Activated naive CD4-positive, alpha-beta T cell treated with anti-CD3 and anti-CD28 coated beads, Interleukin-2, amount 50 U/mL, for 72 hours (primary cell): Measurements from ENCODE around the gene INPP5F. TPM values are rescaled to one million over a fixed set of nuclear protein-coding genes. Genes with fewer than 3 reads are reported as not detected.
"Not testable (repeated sequence)": the region's sequence is repeated elsewhere in the genome, so short reads cannot be mapped to it uniquely, and the experiment has no call there.

Experiments
- ATAC-seq, 2 donors: fragments of 150-1000 bp; cut with Tn5 transposase; 2 replicates each; pipeline ENCODE4 v1.10.0; 2021; ENCODE audit warnings: mild to moderate bottlenecking in 2 of 2, moderate library complexity in 2 of 2
- DNase-seq, 2 donors: peaks; one replicate each; pipeline ENCODE4 v3.0.0; 2021 to 2022; ENCODE audit warnings: low spot score in 2 of 2
- H3K27ac Mint-ChIP-seq, 2 donors: one replicate each; pipeline ENCODE4 v1.8.0; 2022; ENCODE audit warnings: mild to moderate bottlenecking in 2 of 2, mixed read lengths in 2 of 2
- H3K36me3 Mint-ChIP-seq, 2 donors: one replicate each; pipeline ENCODE4 v1.8.0; 2022; ENCODE audit warnings: mixed read lengths in 2 of 2
- H3K9me3 Mint-ChIP-seq, 2 donors: one replicate each; pipeline ENCODE4 v1.8.0; 2022; ENCODE audit warnings: mixed read lengths in 2 of 2
- total RNA-seq, 2 donors: library from RNA; stranded (reverse); gene quantifications; one replicate each; pipeline ENCODE4 v1.2.3, GENCODE V29; 2022

INPP5F gene
- total RNA-seq, 2 donors from 2014 or later: 23.0 to 27.3 TPM

DNA sequence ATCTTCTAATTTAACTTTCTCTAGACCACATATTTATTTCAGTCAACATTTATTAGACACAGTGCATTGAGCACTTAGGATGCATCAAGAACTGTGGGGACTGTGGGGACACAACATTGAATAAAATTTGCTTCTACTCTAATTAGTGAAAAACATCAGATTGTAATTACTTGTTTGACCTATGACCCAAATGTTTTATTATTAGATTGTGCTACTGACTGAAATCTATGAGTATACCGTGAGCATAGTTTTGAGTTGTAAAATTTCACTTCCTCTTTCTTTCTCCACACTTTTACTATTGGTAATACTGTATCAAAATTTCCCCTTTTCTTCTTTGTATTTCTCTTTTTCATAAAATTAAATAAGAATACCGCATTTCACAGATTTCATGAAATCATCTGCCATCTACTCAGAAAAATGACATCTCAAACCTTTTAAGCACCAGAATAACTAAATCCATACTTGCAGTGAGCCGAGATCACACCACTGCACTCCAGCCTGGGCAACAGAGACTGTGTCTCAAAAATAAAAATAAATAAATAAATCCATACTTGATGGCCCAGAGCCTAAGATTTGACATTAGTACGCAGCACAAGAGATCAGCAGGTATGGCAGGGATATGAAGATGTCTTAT lies 25.4 kb upstream of the INPP5F start:
- Mint-ChIP-seq H3K27ac (peak overlapping the region in 1 of 2 donors; percentile 81), H3K36me3 (peaks cover 4 to 33% of the 10 kb centered on the region in 2 donors), H3K9me3 (peaks cover 5 to 27% of the 10 kb centered on the region in 2 donors)
- DNase-seq: no peak
- no peak for ATAC-seq

DNA sequence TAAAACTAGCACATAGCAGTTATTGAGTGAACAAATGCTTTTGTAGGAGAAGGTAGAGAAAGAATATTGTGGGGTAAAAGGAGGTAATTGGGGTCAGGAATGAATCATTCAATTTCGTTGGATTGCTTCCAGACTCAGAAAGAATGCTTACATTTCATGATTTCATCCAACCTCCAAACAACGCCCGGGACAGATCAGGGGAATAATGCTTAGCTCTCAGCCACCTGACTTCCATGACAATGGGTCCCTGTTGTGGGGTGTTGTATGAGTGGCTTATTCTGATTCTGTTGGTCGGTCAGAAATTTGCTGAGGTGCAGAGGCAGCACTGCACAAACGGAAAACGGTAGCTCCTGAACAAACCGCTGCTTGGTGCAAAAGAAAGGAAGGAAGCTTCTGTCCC lies 24.0 kb upstream of the INPP5F start:
- Mint-ChIP-seq H3K36me3 (peaks cover 9 to 48% of the 10 kb centered on the region in 2 donors), H3K27ac (peak overlapping the region; percentile 81 to 97), H3K9me3 (peaks cover 13 to 33% of the 10 kb centered on the region in 2 donors)
- no peak for ATAC-seq
- no peak for DNase-seq

DNA sequence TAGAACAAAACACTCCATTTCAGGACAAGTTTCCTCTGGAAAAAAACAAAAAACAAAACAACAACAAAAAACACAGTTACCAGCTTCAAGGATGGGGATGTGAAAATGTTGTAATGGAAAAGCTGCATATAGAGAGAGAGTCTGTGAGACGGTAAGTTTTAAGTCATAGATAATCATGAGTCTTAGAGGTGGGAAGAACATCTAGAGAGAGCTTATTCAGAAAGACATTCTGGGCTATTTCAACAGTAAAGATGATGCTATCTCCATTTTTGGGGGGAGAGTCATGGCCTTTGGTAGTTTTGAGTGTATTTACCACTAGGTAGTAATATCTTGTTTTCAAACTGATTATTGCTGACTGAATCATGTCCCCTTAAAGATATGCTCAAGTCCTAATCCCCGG lies 23.3 kb upstream of the INPP5F start:
- H3K27ac Mint-ChIP-seq: peak overlapping the region; percentile 81 to 97
- H3K36me3 Mint-ChIP-seq: peaks cover 14 to 55% of the 10 kb centered on the region in 2 donors
- DNase-seq: no peak
- H3K9me3 Mint-ChIP-seq: peaks cover 18 to 40% of the 10 kb centered on the region in 2 donors
- peak; percentile 42 to 70 for ATAC-seq

DNA sequence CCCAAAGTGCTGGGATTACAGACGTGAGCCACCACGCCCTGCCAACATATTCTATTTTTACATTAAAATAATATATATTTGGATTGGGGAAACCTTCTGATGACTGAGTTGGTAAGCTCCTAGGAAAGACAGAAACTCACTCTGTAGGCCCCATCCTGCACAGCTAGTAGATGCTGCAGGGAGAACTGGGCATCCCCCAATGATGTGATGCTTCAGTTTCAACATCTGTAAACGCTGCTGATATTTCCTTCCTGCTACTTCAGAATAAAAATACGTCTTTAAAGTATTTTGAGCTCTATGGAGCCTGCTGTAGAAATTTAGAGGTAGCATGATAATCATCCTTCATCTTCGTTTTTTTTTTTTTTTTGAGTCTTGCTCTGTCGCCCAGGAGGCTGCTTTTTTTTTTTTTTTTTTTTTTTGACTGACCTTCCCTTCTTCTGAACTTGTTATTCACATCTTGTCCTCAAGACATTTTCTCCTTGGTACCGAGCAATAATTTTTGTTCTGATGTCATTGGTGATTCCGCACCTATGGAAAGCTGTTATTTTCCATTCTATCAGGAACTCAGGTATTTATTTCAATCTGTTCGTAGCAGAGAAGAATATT lies 21.8 kb upstream of the INPP5F start:
- H3K27ac Mint-ChIP-seq: peak overlapping the region; percentile 100
- peaks cover 22 to 46% of the 10 kb centered on the region in 2 donors for H3K9me3 Mint-ChIP-seq
- DNase-seq: no peak
- peaks cover 18 to 69% of the 10 kb centered on the region in 2 donors for H3K36me3 Mint-ChIP-seq
- no peak for ATAC-seq

DNA sequence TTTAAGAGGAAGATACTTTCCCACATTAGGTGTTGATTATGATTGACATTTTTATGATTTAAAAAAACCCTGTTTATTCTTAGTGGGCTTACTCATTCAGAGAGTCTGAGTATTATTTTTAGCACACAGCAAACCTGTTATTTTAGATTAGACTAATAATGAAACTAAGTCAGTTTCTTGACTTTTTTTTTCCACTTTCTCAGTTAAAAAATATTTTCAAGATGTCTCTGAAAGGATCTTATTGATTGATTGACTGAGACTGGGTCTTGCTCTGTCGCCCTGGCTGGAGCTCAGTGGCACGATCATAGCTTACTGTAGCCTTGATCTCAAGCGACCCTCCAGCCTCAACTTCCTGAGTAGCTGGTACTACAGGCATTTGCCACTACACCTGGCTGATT lies 20.4 kb upstream of the INPP5F start:
- ATAC-seq: peak; percentile 48 to 61
- H3K27ac Mint-ChIP-seq: peak overlapping the region; percentile 100
- peaks cover 22 to 57% of the 10 kb centered on the region in 2 donors for H3K9me3 Mint-ChIP-seq
- peaks cover 26 to 83% of the 10 kb centered on the region in 2 donors for H3K36me3 Mint-ChIP-seq
- no peak for DNase-seq

DNA sequence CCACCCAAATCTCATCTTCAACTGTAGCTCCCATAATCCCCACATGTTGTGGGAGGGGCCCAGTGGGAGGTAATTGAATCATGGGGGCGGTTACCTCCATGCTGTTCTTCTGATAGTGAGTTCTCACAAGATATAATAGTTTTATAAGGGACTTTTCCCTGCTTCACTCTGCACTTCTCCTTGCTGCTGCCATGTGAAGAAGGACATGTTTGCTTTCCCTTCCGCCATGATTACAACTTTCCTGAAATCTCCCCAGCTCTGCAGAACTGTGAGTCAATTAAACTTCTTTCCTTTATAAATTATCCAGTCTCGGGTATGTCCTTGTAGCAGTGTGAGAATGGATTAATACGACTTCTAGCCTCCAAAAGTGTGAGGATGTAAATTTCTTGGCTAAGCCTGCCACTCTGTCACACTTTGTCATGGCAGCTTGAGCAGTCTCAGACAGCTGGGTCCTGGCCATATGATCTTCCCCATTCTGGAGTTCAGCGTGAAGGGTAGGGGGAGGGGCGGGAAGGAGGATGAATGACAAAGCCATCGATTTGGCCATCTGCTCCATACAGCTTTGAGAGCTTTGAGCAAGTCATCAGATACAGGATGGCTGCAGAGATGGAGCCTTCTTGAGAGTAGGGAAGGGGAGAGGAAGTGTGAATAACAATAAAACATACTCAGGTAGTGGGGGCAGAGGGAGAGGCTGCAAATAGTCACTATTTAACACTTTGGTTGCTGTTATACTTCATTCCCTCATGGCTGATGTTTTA lies 19.1 kb upstream of the INPP5F start:
- peaks cover 25 to 55% of the 10 kb centered on the region in 2 donors for H3K9me3 Mint-ChIP-seq
- H3K27ac Mint-ChIP-seq: peak overlapping the region; percentile 99 to 100
- H3K36me3 Mint-ChIP-seq: peaks cover 30 to 88% of the 10 kb centered on the region in 2 donors
- DNase-seq (no peak), ATAC-seq (no peak)

DNA sequence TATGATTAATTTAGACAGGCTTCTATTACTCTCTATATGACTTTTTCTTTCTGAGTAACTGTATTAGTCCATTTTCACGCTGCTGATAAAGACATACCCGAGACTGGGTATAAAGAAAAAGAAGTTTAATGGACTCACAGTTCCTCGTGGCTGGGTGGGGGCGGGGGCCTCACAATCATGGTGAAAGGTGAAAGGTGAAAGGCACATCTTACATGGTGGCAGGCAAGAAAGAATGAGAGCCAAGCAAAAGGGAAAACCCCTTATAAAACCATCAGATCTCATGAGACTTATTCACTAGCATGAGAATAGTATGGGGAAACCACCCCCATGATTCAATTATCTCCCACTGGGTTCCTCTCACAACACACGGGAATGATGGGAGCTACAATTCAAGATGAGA lies 18.5 kb upstream of the INPP5F start:
- peaks cover 35 to 93% of the 10 kb centered on the region in 2 donors for H3K36me3 Mint-ChIP-seq
- ATAC-seq: peak; percentile 25 to 50

DNA sequence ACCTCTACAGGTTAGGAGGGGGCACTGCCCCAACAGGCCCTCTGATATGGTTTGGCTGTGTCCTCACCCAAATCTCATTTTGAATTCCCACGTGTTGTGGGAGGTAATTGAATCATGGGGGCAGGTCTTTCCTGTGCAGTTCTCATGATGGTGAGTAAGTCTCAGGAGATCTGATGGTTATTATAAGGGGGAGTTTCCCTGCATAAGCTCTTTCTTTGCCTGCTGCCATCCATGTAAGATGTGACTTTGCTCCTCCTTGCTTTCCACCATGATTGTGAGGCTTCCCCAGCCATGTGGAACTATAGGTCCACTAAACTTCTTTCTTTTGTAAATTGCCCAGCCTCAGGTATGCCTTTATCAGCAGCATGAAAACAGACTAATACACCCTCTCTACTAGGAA lies 14.9 kb upstream of the INPP5F start:
- peaks cover 20 to 53% of the 10 kb centered on the region in 2 donors for H3K9me3 Mint-ChIP-seq
- H3K36me3 Mint-ChIP-seq: peaks cover 31 to 70% of the 10 kb centered on the region in 2 donors
- peak overlapping the region in 1 of 2 donors; percentile 75 for H3K27ac Mint-ChIP-seq
- ATAC-seq: peak in 1 of 2 donors; percentile 33
- not testable (repeated sequence) for DNase-seq

More for the DNA sequence above, 18.5 kb upstream of the INPP5F start:
- Mint-ChIP-seq H3K9me3 (peaks cover 25 to 59% of the 10 kb centered on the region in 2 donors), H3K27ac (peak overlapping the region; percentile 99 to 100)
- not testable (repeated sequence) for DNase-seq

DNA sequence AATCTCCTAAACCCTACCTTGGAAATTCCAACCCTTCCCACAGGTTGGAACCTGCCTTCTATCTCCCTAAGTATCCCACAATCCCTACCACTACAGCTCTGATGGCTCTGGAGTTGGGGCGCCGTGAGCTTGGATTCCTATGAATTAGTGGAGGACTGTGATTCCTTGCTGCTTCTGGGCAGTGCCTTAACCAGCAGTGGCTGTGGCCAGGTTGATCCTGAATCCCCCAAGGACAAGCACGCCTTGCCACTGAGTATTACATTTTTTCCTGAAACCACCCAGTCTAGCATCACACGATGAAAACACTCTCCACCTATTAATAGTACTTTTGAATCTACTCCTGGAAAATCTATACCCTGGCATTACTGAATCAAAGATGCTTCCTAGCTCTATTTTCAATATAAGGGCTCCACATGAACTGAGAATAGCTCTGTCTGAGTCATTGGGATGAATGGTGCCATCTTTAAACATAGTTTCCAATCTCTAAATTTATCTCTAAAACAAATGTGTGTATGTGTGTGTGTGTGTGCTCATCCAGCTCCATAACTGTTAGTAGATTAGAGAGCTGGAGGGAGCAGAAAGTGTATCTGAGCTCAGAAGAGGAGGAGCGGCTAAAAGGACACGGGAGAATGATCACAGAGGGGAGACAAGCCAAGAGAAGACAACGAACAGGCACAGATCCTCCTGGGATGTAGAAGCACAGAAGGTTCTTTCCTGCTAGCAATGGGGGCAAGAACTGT lies 11.9 kb upstream of the INPP5F start:
- no peak for ATAC-seq
- peaks cover 3 to 32% of the 10 kb centered on the region in 2 donors for H3K9me3 Mint-ChIP-seq
- DNase-seq: no peak
- peak overlapping the region in 1 of 2 donors; percentile 28 for H3K27ac Mint-ChIP-seq
- H3K36me3 Mint-ChIP-seq: peaks cover 17 to 40% of the 10 kb centered on the region in 2 donors

DNA sequence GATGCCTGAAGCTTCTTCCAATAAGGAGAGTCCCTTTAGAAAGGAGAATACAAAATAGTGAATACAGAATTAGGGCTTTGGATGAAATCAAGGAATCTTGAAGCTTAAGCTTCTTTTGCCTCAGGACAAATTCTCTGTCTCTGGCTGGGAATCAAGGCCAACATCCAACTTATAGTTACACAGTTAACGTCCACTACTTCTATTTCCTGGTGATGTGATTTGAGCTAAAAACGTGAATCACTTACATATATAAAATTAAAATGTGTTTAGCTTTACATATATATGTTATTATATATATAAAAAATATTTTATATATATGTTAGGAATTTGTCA lies 11.4 kb upstream of the INPP5F start:
- Mint-ChIP-seq H3K36me3 (peaks cover 17 to 35% of the 10 kb centered on the region in 2 donors), H3K27ac (peak overlapping the region in 1 of 2 donors; percentile 28), H3K9me3 (peaks cover 3 to 26% of the 10 kb centered on the region in 2 donors)
- no peak for DNase-seq
- ATAC-seq: no peak

DNA sequence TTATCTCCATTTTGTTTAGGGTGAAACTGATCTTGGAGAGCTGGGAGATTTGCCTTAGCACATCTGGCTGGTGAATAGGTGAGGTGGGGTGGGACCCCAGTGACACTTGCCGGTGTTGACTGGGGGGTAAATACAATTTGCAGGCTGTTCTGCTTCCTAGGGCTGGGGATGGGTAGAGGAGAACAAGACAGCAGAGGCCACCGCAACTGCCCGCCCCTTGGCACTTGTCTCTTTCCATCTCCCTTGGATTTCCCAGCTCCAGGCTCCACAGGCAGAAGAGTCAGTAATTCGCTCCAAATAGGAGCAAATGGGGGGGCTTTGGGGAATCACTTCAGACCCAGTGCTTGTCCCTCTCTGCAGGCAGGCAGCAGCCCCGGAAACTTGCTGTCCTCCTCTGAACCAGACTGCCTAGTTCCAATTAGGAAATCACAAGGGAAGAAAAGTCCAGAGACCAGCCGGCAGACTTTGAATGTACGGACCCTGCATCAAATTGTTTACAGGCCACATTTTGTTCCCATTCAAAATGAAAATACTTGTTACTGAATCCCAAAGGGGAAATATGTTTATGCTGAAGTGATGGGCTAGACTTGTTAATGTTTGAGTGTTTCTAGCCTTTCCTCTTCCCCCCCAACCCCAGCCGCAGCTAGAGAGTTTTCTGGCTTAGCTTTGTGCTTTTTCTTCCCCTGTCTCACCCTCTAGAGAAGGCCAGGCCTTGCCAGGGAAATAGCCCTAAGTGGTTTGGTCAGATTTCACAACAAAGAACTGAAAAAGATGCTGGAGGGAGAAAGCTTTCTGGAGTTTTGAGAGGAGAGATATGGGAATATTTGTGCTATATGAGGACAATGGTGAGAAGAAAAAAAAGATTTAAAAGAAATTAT lies 10.0 kb upstream of the INPP5F start:
- H3K27ac Mint-ChIP-seq: no peak overlapping the region
- peaks cover 6 to 29% of the 10 kb centered on the region in 2 donors for H3K36me3 Mint-ChIP-seq
- no peak for ATAC-seq

DNA sequence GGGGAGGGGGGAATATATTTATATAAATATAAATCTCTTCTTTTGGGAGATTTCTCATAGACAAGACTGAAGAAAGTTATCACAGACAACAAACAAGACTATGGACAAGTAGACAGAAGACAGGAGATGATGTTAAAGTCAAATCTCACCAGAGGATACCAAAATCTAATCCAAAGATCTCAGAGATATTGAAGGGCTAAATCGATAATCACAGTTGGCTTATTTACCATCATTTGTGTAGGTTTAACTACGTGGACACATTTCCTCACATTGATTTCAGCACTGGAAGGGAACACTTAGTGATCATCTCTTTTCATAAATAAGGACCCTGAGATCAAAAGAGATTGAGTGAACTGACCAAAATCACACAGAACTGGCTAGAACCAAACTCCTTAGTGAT lies 2.7 kb upstream of the INPP5F start:
- ATAC-seq (no peak), DNase-seq (no peak)
- peaks cover 0 to 5% of the 10 kb centered on the region in 2 donors for H3K9me3 Mint-ChIP-seq
- H3K27ac Mint-ChIP-seq: no peak overlapping the region
- peaks cover 12 to 17% of the 10 kb centered on the region in 2 donors for H3K36me3 Mint-ChIP-seq

More for the DNA sequence above, 10.0 kb upstream of the INPP5F start:
- peaks cover 0 to 19% of the 10 kb centered on the region in 2 donors for H3K9me3 Mint-ChIP-seq
- DNase-seq: no peak

DNA sequence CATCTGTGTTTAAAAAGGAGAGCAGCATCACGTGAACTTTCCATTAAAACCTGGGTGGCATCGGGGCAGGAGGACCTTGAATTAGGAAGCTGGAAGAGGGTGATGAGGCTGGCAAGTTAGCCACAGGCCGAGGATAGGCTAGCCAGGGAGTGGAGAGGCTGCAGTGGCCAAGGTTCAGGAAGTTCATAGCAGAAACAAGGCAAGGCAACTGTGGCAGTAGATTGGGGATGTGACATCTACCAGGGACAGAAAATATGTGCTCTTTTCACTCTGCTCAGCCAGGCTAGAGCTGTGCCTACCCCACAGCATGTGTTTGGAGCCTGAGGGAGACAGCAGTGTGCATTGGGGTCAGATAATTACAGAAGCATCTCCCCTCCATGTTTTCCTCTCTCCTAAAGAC lies 2.2 kb upstream of the INPP5F start:
- H3K36me3 Mint-ChIP-seq: peaks cover 12 to 17% of the 10 kb centered on the region in 2 donors
- no peak for DNase-seq
- no peak overlapping the region for H3K27ac Mint-ChIP-seq
- H3K9me3 Mint-ChIP-seq: peaks cover 0 to 5% of the 10 kb centered on the region in 2 donors
- no peak for ATAC-seq

DNA sequence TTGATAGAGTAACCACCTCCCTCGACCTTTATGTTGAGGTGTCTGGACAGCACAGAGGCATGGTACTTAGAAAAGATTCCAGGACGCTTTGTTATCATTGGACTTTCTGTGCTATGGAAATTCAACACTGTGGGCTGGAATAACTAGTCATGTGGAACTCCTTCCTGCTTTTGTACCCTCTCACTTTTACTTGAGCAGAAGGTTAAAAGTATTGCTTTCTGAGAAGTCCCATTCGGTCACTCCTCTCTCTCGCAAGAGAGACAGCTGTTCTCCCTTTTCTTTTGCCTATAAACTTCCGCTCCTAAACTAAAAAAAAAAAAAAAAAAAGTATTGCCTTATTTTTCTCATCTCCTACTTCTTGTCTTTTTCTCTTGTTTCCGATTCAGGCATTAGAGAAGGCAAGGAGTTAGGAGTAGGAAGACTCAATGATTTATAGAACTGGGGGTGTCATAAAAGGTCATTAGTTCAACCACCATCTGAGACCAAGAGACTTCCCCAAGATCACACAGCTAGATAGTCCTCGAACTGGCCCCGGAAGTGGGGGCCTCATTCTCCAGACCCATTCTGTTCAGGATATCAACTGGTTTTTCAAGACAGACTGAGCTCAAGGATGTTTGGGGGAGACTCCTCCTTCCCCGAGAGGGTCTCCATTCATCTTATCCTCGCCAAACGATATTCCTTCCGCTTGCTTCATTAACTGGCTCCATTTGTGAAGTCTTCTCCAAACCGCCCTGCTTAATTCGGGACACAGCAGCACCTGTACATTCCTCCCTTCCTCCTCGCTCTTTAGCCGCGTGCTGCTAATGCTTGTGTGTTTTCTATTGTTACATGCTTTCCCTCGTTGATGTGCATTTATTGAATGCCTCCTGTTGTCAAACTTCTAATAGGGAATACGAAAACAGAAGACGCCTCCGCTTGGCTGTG lies 995 bp upstream of the INPP5F start:
- ATAC-seq: no peak
- no peak for DNase-seq
- H3K27ac Mint-ChIP-seq: peak overlapping the region; percentile 33 to 99
- peaks cover 12 to 17% of the 10 kb centered on the region in 2 donors for H3K36me3 Mint-ChIP-seq
- peaks cover 0 to 5% of the 10 kb centered on the region in 2 donors for H3K9me3 Mint-ChIP-seq

DNA sequence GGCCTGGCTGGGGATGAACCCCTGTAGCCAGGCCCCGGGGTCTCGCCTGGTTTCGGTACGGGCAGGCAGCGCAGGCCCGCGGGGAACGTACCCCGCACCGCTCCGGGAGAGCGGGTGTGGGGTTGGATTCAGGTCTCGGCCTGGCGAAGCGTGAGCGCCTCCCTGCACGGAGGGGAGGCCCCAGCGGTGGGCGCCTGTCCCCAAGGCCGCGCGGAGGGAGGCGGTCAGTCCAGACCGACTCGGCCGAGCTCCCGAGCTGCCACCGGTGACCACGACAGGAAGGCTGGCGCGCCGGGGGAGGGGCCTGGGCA lies 378 bp upstream of the INPP5F start:
- peak overlapping the region in 1 of 2 donors; percentile 99 for H3K27ac Mint-ChIP-seq
- DNase-seq (no peak), ATAC-seq (no peak)
- peaks cover 12 to 20% of the 10 kb centered on the region in 2 donors for H3K36me3 Mint-ChIP-seq
- H3K9me3 Mint-ChIP-seq: peaks cover 0 to 5% of the 10 kb centered on the region in 2 donors
